Bone marrow (tissue), 2 donors: ENCODE data around the gene GRAMD2A.

Experiments used
- DNase-seq, 2 donors: peaks; one replicate each; lab custom pipeline; 2025; lab: John Stamatoyannopoulos, UW

GRAMD2A gene

DNA sequence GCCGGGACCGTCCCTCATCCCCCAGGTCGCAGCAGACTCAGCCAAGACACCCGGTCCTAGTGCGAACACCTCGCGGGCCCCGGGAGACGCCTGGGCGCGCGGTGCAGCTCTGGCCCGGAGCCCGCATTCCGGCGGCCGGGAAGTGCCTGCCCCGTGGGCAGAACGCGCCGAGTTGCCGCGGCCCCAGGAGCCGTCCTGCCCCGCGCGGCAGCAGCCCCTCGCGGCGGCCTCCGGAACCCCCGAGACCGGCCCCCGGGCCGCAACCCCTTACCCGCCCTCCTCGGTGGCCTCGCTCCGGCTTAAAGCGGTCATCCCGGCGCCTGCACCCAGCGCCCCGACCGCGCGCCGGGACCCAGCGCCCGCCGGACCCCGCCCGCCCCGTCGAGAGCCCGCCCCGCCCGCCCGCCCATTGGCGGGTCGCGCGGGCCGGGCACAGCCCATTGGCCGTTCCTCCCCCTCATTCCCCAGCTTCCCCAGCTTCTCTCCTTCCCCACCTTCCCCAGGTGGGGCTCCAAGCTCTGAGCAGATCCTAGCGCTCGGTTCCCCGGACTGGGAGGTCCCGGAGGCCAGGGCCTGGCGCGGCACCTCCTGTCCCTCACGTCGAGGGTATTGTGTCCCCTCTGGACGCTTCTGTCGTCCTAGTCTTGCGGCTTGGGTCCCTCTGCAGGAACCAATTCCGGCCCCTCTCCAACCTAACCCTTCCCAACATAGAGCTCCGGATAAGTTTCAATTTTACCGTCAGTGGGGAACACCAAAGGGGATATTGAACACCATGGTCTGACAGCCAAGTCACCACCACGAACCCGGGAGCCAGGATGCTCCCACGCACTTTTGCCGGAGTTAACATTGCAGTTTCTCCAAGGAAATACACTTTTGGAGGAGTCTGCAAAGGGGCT, at the start of gene GRAMD2A:
Gene GRAMD2A (minus strand): TSS at position 328 of the 896 bp plus-strand sequence.
- no peak for DNase-seq

DNA sequence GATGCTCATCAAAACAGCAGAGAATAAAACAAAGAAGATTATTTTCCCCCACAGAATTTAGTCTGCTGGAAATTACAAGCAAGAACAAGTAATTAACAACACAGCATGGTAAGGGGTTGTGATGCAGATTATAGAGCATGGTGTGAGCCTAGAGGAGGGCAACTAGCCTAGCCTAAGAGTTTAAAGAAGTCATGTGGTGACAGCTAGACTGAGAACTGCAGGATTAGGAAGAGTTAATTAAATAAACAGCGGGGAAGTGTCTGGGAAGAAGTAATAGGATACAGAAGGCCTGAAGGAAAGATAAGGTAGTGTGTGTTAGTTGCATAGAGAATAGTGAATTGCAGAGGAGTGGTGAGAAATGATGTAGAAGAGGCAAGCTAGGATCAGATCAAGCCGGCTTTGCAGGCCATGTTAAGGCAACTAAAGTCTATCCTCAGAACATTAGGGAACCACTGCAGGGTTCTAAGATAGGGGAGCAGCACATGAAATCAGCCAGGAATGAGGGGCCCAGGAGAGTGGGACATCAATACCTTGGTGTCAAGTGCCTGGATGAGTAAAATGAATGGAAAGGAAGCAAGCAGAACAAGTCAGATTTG, 45.3 kb upstream of the GRAMD2A start:
- DNase-seq: no peak

DNA sequence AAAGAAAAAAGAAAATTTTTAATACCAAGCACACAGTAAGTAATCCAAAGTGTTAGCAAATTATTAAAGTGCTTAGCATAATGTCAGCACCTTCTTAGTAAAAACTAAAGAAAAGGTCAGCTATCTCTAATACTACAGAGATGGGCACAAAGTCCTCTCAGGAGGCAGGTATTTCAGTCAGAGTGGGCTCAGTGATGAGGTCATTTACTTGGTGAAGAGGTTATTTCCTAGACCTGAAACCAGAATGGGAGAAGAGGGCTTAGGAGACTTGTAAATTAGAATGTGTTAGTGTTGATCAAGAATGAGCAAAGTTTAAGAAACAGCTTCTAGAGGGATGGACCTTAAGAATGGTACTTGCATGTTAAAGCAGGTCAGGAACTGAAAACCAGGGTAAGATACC, 42.1 kb upstream of the GRAMD2A start:
- no peak for DNase-seq

DNA sequence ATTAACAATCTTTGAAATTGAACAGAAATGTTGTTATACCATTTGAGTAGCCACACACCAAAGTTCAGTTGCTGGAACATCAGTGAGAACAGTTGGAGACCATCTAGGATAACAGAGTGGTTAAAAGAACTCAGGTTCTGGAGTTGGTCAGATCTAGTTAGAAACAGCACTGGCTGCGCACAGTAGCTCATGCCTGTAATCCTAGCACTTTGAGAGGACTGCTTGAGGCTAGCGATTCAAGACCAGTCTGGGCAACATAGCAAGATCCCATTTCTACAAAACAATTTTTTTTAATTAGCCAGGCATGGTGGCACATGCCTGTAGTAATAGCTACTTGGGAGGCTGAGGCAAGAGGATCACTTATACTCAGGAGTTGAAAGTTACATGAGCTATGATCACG, 41.0 kb upstream of the GRAMD2A start:
- no peak for DNase-seq

DNA sequence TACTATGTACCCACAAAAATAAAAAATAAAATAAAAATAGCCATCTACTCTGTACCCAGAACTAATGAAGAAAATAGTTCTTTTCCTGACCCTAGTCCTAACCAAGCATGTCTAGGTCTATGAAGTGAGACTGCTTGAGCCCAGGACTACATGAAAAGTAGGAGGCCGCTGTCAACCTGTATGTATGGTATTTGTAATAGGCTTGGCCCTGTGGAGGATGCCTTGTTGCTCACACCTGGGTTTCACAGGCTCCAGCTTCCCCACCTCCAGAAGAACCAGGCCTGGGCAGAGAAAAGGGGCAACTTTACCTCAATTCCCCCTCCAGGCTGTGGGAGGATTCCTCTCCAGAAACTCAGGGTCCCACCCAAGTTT, 40.3 kb upstream of the GRAMD2A start:
- no peak for DNase-seq

DNA sequence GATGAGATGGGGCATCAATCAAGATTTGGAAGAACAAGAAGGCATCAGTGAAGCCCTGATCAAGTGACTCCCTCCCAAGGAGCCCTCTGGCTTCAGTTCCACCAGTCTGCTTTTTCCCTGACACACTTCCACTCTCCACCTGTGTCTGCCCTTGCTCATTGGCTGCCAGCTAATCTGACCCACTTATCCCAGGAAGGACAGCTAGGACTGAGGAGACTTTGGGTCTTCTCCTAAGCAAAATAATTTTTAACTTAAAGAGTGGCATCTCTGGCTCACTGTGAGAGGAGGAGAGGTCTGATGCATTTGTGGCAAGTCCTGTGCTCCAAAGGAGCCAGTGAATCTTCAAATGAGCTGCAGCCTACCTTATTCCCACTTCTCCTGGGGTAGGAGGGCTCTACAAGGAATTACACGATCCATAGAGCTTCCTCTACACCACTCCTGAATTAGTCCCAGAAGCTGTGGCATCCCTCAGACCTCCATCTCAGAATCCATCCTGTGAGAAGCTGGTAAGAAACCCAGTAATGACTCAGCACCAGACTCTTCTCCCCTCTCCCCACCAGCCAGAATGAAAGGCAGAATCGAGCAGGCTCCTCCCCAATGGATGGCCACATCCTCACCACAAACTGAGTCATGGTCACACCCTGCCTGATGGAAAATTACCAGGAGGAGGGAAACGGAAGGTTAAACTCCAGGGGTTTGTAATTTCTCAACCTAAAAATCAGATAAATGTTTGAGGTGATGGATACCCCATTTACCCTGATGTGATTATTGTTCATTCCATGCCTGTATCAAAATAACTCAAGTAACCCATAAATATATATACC, 39.7 kb upstream of the GRAMD2A start:
- DNase-seq: peak; percentile 38 to 96

DNA sequence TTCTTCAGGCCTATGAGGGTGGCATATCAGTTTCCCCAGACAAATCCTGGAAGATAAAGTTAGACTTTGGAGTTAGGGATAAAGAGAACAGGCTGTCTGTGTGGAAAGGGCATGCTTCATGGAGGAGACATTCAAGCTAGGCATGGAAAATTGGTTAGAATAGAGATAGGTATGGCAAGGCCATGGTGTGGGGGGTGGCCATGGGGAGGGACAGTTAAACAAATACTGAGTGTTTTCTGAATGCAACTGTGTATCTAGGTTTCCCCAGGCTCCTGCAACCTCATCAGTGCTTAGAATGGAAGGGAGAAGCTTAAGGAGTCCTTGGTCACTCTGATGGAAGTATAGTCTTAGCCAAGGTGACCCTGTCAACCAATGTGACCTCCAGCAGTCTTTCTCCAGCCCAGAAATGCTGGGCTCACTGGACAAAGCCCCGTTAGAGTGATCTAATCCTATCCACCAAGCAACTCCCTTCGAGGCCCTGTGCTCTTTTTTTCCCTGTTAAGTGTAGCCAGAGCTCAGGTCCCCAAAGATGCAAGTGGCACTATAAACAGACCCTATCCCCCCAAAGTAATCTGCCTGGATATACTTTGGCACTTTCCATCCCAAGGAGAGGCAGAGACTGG, 38.9 kb upstream of the GRAMD2A start:
- no peak for DNase-seq

DNA sequence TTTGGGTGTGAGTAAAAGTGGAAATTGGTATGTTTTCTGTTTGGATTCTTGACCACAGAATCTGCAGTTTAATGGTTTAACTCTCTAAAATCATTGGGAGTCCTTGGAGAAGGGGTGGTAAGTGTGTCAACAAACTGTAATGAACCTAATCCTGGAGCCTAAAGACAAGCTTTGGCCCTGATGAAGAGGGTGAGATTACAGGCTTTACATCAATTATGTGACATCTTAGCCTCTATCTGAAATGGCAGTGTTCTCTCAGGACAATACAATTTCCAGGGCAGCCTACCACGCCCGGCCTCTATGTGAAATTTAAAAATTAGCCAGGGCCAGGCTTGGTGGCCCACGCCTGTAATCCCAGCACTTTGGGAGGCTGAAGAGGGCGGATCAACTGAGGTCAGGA, 37.7 kb upstream of the GRAMD2A start:
- DNase-seq: no peak

DNA sequence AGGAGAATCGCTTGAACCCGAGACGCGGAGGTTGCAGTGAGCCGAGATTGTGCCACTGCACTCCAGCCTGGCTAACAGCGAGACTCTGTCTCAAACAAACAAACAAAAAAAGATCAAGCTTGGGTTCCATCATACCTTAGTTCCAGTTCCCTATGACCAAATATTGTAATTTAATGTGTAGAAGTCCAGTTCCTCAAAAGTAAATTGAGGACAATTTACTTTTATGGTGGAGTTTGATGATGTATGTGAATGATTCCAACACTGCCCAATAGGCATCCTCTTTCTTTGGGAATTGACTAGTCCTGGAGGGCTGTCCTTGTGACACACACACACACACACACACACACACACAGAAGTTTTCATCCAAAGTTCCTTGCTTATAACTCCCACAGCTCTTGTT, 36.2 kb upstream of the GRAMD2A start:
- DNase-seq: no peak

DNA sequence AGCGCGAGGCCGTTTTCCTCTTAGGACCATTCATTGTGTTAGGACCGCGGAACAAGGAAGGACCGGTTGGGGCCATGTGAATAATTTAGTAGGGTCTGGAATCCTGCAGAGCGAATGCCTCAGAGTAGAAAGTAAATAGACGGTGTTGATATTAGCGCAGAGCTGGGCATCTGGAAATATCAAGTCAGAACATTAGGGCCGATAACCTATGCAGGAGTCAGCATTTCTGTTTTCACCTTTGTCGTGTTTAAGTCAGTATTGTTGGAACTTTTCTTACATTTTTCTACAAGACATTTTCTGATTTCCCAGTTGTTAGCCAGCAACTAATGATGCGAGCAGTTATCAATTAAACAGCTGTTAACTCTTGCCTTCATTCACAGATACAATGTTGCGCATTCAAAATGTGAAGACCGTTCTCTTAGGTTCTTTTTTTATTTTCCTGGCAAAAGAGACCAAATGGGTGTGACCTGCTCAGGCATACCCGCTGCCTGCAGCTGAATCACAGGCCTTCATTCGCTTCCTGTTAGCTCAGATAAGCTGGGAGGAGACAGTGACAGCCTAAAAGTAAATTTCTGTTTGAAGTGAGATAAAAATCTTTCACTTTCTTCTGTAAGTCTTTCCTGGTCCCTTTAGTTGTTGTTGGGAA, 34.4 kb upstream of the GRAMD2A start:
- peak in 1 of 2 donors; percentile 42 for DNase-seq

DNA sequence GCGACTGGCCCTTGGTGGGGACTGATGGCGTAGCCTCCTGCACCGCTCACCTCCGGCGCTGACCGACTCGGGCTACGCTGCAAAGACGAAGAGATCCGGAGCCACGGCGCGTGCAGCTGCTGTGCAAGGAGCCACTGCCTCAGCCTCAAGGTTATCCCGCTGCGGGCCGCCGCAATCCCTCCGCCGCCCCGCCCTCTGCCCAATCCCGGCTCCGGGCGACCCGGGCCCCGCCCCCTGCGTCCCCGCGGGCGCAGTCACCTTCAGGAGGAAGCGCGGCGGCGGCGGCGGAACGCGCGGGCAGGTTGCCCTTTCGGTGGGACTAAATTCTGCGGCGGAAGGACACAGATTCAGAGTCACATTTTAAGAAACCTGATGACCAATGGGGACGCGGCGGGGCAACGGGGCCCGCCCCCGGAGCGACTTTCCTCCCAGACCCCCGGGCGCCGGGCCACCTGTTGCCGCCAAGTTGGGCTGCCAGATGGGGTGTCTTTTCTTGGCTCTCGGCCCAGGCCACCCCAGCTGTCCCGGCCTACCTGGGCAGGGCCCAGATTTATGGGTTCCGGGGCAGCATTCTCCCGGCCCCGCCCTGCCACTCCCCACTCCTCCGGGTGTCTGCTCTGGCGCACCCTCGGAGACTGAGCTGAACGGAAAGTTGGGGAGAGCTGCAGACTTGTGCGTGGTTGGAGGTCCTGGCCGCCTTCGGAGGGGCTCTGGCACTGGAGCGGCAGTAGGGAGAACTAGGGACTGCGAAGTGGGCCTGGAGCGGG, 33.7 kb upstream of the GRAMD2A start, which contains the start of gene PKM:
Gene PKM (minus strand): TSS at position 125 of the 767 bp plus-strand sequence. CDS start 12,093 bp downstream, outside the sequence.
- peak in 1 of 2 donors; percentile 83 for DNase-seq

DNA sequence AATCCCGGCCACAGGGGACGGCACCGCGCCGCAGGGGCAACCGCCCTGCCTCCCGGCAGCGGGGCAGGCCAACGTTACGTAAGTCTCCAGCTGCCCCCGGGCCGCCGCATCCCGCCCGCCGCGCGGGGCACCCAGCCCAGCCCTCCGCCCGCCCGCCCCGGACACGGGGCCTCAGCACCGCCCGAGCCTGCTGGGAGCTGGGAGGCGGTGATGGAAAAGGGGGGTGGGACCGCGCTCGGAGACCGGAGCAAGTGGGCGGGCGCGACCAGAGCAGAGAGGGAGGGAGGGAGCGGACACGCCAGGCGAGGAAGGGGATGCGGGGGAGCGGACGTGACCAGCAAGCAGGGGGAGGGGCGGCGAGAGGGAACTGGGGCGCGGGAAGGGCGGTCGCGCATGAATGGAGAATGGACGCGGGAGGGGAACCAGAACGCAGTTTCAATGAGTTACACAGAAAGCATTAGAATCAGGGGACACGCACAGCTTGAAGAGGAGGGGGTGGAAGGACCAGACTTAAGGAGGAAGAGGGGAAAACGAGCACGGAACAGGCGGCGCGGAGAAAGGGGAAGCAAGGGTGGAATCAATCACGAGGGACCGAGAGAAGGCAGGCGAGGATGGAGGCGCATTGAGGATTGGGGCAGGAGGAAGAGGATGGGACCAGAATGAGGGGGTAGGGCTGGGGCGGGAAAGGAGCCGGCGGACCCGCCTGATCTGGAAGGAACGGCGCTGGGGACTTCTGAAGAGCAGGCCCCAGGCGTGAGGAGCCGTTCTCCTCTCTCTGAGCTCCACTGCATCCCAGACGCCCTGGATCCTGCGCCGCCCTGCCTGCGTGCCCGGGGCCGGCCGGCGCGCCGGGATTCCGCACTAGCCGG, 32.8 kb upstream of the GRAMD2A start:
- DNase-seq: peak; percentile 69 to 80

DNA sequence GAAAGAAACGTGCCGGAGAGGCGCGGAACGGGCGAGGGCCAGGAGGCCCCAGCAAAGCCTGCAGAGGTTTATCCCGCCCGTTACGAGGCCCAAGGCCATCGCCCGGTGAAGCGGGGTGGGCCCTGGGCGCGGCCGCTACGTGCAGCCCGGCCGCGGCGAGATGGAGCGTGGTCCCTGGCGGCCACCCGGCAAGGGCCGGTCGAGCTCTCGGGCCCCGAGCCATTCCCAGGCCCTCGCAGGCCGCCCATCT, 32.3 kb upstream of the GRAMD2A start:
- no peak for DNase-seq

DNA sequence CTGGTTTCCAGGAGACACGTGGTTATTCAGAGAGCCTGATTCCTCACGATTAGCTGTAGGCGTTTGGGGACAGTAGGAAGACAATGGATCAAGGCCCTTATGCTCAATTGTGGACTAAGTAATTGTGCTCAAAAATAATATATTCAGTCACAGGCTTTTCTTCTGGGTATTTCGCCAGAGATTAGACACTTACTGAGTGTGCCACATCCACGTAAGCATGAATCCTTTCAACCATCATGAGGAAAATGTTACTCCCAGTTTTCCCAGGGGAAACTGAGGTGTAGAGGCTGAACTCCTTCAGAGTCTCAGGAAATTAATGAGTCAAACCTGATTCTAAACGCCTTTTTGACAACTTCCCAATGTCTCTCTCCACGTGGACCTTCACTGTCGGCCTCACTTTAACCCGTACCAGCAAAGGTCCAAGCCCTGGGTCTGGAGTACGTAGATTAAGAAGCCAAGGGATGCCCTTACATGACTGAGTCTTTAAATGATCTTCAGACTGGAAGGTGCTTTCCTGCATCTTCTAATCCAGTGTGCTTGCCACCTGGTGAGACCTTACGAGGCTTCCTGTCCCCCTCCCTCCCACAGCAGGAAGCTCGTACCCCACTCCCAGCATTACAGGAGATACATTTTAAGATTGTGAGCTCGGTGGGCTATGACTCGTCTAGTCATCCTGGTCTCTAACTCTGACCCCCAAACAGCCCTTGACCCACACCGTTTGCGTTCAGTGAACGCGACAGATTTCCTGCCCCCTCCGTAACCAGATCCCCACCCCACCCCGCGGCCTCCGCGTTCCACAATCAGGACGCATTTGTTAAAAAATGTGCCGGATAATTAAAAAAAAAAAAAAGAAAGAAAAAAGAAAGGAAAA, 31.7 kb upstream of the GRAMD2A start:
- no peak for DNase-seq

DNA sequence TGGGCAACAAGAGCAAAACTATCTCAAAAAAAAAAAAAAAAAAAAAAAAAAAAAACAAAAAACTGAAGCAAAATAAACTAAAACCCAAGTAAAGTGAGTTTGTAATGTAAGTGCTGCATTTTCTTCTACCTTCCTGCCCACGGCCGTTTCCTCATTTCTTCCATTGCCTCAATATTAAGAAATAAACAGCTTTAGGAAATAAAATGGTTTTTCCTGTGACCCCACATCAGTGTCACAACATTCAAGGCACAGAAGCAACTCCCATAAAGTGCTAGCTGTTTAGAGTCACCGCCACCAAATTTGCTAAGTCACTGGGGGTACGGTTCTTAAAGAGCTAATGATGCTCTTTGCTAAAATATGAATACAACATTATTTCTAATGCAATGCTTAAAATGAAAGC, 30.1 kb upstream of the GRAMD2A start:
- DNase-seq: no peak

DNA sequence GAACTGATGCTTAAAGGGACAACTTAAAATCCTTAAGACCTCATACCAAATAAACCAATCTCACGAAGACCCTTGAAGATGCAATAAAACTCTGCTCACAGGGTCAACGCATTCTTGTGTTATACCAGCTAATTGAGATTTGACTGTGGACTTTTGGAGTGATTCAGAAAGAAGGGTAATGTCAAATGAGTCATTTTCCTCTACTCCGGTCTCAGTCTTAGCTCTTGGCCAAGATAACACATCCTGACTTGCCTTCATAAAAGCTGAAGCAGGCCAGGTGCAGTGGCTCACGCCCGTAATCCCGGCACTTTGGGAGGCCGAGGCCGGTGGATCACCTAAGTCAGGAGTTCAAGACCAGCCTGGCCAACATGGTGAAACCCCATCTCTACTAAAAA, 29.6 kb upstream of the GRAMD2A start:
- DNase-seq: peak in 1 of 2 donors; percentile 44

DNA sequence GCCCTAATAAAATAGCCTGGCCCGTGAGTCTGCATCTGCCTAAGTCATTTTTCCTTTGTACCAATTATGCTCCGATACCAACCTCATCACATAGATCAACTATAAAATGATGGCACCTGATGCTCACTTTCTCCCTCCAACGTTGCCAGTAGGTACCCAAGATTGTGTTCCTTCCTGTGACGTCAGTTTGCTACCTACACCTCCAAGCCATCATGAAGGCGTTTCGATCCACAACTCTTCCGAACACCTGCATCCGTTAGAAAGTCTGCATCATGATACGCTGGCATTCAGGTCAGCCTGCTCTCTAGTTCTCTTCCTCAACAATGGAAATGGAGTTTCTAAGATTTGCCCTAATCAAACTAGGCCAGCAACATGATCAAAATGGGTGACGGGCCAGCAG, 25.7 kb upstream of the GRAMD2A start:
- no peak for DNase-seq

DNA sequence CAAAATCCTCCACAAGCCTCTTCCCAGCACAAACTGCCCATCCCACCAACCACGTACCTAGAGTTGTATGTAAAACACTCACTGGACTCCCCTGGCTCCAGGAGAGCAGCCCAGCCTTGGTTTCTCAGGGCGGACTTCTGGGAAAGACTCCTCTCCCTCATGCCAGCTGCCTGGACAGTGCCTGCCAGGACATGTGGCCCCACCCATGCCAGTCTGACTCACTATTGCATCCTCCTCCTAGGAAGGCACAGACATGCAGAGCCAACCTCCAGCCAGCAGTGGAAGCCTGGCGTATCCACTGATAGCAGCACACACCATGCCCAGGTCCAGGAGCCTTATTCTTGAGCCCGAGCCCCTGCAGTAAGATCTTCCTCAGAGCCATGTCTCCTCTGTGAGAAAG, 24.8 kb upstream of the GRAMD2A start:
- no peak for DNase-seq

DNA sequence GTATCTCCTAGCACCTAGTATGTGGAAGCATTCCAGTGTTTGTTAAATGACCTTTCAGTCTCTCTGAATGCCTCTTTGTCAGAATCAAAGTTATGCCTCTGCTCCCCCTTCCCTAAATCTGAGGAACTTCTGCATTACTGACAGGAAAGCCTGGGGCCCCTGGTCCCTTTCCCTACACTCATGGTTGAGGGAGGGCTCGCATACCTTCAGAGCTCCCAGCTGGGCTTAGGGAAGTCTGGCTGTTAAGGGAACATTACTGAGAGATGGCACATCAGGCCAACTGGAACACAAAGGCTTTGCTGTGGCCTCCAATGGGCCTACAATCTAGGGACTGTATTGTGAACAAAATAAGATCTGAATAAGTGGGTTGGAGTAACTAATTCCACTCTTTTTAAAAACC, 23.1 kb upstream of the GRAMD2A start:
- no peak for DNase-seq
